HCT116 (cell line): Measurements from ENCODE around the gene EPHX1. TPM values are rescaled to one million over a fixed set of nuclear protein-coding genes. Genes with fewer than 3 reads are reported as not detected.
"Not testable (repeated sequence)": the region's sequence is repeated elsewhere in the genome, so short reads cannot be mapped to it uniquely, and the experiment has no call there.

Source experiments
- ATAC-seq: fragments of 200-7000 bp; cut with Tn5 transposase; 2 replicates; pipeline ENCODE4 v1.9.1; 2020; ENCODE audit warnings: mild to moderate bottlenecking, moderate library complexity
- BruUV-seq: library from RNA; stranded (reverse); fragments of 400-500 nt; replicated peaks from 2 replicates; lab custom pipeline; 2021; lab: Mats Ljungman, UMichigan
- CTCF ChIA-PET: fragments of 300-600 bp; sonication (Branson Sonifier 250); formaldehyde crosslinking; loops from one replicate; lab custom pipeline; 2021; ENCODE audit warnings: antibody characterized with exemption; lab: Charles Lee
- POLR2A ChIA-PET: fragments of 300-600, 350-600 bp; sonication (Branson Sonifier 250); formaldehyde crosslinking; loops from one replicate; lab custom pipeline; 2021; ENCODE audit warnings: antibody characterized with exemption; lab: Charles Lee
- RAD21 ChIA-PET, 2 experiments: fragments of 300-600 bp; sonication (Branson Sonifier 250); formaldehyde crosslinking; loops; one replicate each; lab custom pipeline; 2023; ENCODE audit warnings: low total read pairs in 2 of 2; ENCODE audit not compliant: uncharacterized antibody in 2 of 2, unreplicated experiment in 2 of 2, low non-redundant PET in 1 of 2; lab: Charles Lee
- DNase-seq: peaks from one replicate; pipeline ENCODE4 v3.0.0-alpha.2; 2010; ENCODE audit warnings: low read depth, low spot score
- H2AFZ ChIP-seq: fragments of 200-600 bp; shearing (Covaris generic), sonication (generic); 2 replicates; pipeline ENCODE4 v1.6.1; 2017; ENCODE audit warnings: low read depth, mixed run types, mixed read lengths, antibody characterized with exemption, low read length; ENCODE audit not compliant: poor library complexity, severe bottlenecking
- H3K27ac ChIP-seq: 2 replicates; pipeline ENCODE4 v1.5.1; 2012; ENCODE audit warnings: low read depth, low read length
- H3K27me3 ChIP-seq: fragments of 200-600 bp; sonication (generic); 2 replicates; pipeline ENCODE4 v1.6.1; 2016; ENCODE audit warnings: mixed run types, low read length, mixed read lengths; ENCODE audit not compliant: insufficient read depth
- H3K36me3 ChIP-seq, 2 experiments: fragments of 200-500 bp in 1 of 2; fragments of 200-600 bp in 1 of 2; sonication (Bioruptor generic) in 1 of 2; sonication (generic) in 1 of 2; 2 replicates each; pipeline versions ENCODE4 v1.5.1 to v1.6.1; 2014 to 2016; ENCODE audit warnings: low read length in 2 of 2, inconsistent platforms in 1 of 2, mixed read lengths in 1 of 2, mixed run types in 1 of 2; ENCODE audit not compliant: insufficient read depth in 2 of 2, control insufficient read depth in 1 of 2
- H3K4me1 ChIP-seq, 2 experiments: fragments of 200-600 bp in 1 of 2; sonication (generic) in 1 of 2; 2 replicates each; pipeline versions ENCODE4 v1.5.1 to v1.6.1; 2012 to 2017; ENCODE audit warnings: low read length in 2 of 2, inconsistent platforms in 1 of 2, mild to moderate bottlenecking in 1 of 2, mixed read lengths in 1 of 2, mixed run types in 1 of 2, moderate library complexity in 1 of 2; ENCODE audit not compliant: insufficient read depth in 2 of 2, control insufficient read depth in 1 of 2
- H3K4me2 ChIP-seq: fragments of 200-600 bp; sonication (generic); 2 replicates; pipeline ENCODE4 v1.6.1; 2017; ENCODE audit warnings: mixed run types, low read length, mixed read lengths
- H3K4me3 ChIP-seq, 2 experiments: fragments of 200-600 bp in 1 of 2; sonication (generic) in 1 of 2; replicated peaks in 1 of 2; 2 replicates each; pipeline ENCODE4 v1.5.1; 2011 to 2016; ENCODE audit warnings: low read length in 2 of 2, control low read depth in 1 of 2, low read depth in 1 of 2, mild to moderate bottlenecking in 1 of 2, mixed read lengths in 1 of 2, mixed run types in 1 of 2
- H3K79me2 ChIP-seq: fragments of 200-600 bp; sonication (generic); 2 replicates; pipeline ENCODE4 v1.6.1; 2017; ENCODE audit warnings: mild to moderate bottlenecking, mixed run types, low read length, moderate library complexity, mixed read lengths; ENCODE audit not compliant: insufficient read depth
- H3K9ac ChIP-seq: fragments of 200-600 bp; sonication (generic); 2 replicates; pipeline ENCODE4 v1.6.1; 2016; ENCODE audit warnings: low read length, mixed read lengths
- H3K9me2 ChIP-seq: fragments of 200-600 bp; sonication (generic), shearing (Covaris generic); 2 replicates; pipeline ENCODE4 v1.6.1; 2017; ENCODE audit warnings: mixed run types, mild to moderate bottlenecking, moderate library complexity; ENCODE audit not compliant: insufficient read depth
- H3K9me3 ChIP-seq, 2 experiments: fragments of 200-500 bp in 1 of 2; fragments of 200-600 bp in 1 of 2; sonication (Bioruptor generic) in 1 of 2; sonication (generic) in 1 of 2; 2 replicates each; pipeline ENCODE4 v1.6.1; 2014 to 2017; ENCODE audit warnings: low read length in 2 of 2, mixed read lengths in 2 of 2, inconsistent platforms in 1 of 2, low read depth in 1 of 2, mild to moderate bottlenecking in 1 of 2, mixed run types in 1 of 2, moderate library complexity in 1 of 2; ENCODE audit not compliant: control insufficient read depth in 1 of 2, insufficient read depth in 1 of 2
- H4K20me1 ChIP-seq: fragments of 200-600 bp; sonication (generic), shearing (Covaris generic); 2 replicates; pipeline ENCODE4 v1.6.1; 2017; ENCODE audit warnings: mixed run types, mild to moderate bottlenecking, moderate library complexity; ENCODE audit not compliant: insufficient read depth
- CEBPB ChIP-seq: IDR thresholded peaks from 2 replicates; pipeline ENCODE4 v1.6.1; 2012; ENCODE audit warnings: low read depth
- CTCF ChIP-seq, 3 experiments: fragments of 200-600 bp in 1 of 3; sonication (generic) in 1 of 3; IDR thresholded peaks in 2 of 3; conservative IDR thresholded peaks in 1 of 3; 2 replicates each; pipeline ENCODE4 v1.5.1; 2012 to 2017; ENCODE audit warnings: low read depth in 2 of 3, low read length in 2 of 3, antibody characterized with exemption in 1 of 3, borderline replicate concordance in 1 of 3, control low read depth in 1 of 3, mild to moderate bottlenecking in 1 of 3, mixed read lengths in 1 of 3, mixed run types in 1 of 3, moderate library complexity in 1 of 3; ENCODE audit not compliant: insufficient read depth in 1 of 3
- EZH2 ChIP-seq: fragments of 200-600 bp; sonication (generic); IDR thresholded peaks from 2 replicates; pipeline ENCODE4 v1.6.1; 2017; ENCODE audit warnings: antibody characterized with exemption, mixed run types
- FOSL1 ChIP-seq: IDR thresholded peaks from 2 replicates; pipeline ENCODE4 v1.6.1; 2012; ENCODE audit warnings: low read depth
- POLR2A ChIP-seq: IDR thresholded peaks from 2 replicates; pipeline ENCODE4 v1.7.0; 2011; ENCODE audit warnings: borderline replicate concordance; ENCODE audit not compliant: insufficient read depth, insufficient read length; ENCODE audit errors: extremely low read depth
- REST ChIP-seq: IDR thresholded peaks from 2 replicates; pipeline ENCODE4 v1.6.1; 2012; ENCODE audit warnings: low read depth
- YY1 ChIP-seq: IDR thresholded peaks from 2 replicates; pipeline ENCODE4 v1.6.1; 2011; ENCODE audit warnings: low read length, low read depth, moderate library complexity, mild to moderate bottlenecking; ENCODE audit not compliant: insufficient replicate concordance; ENCODE audit errors: extremely low read depth
- ZNF274 ChIP-seq: fragments of 200-500 bp; sonication (Bioruptor generic); IDR thresholded peaks from 2 replicates; pipeline ENCODE4 v1.6.1; 2014; ENCODE audit warnings: mild to moderate bottlenecking, low read depth, low read length, inconsistent platforms
- intact Hi-C: fragments of 100-400 bp; cut with micrococcal nuclease; formaldehyde crosslinking; loops from 2 replicates; pipeline ENCODE4 v1.10.0; 2022
- total RNA-seq: library from RNA; stranded (reverse); gene quantifications from one replicate; pipeline ENCODE4 v1.2.1, GENCODE V29; 2021; ENCODE audit not compliant: unreplicated experiment

Gene EPHX1
- total RNA-seq, 1 experiment from 2014 or later = 44.6 TPM

- TF ChIP-seq CTCF (IDR thresholded peaks at IDR 0.05 in 2 of 3, conservative IDR thresholded peaks at IDR 0.05 in 1 of 3; ENCODE audit: borderline replicate concordance in 1 of 3, insufficient read depth in 1 of 3, low read depth in 2 of 3, low read length in 2 of 3) (no peak), EZH2 (no peak), POLR2A (no peak), CEBPB (no peak), ZNF274 (no peak), YY1 (no peak), REST (no peak), FOSL1 (no peak)
Measured at GRCh38 chr1:225814381-225814780, 4.5 kb downstream of the EPHX1 start (continued).

- H3K27me3 ChIP-seq, H3K79me2 ChIP-seq, H3K27ac ChIP-seq, ATAC-seq, H3K4me3 ChIP-seq, RAD21 ChIA-PET, H3K9me3 ChIP-seq, H3K36me3 ChIP-seq, H3K9ac ChIP-seq, H4K20me1 ChIP-seq, POLR2A ChIA-PET, intact Hi-C loops, DNase-seq, H2AFZ ChIP-seq, BruUV-seq, H3K9me2 ChIP-seq, H3K4me2 ChIP-seq: not testable (repeated sequence)
- H3K4me1 ChIP-seq = peaks cover 36 to 42% of the 10 kb centered on the region in 2 experiments
- CTCF ChIA-PET = interaction anchor here (2.2 kb wide), 1 partner anchor 341 kb away, joined by 6 read pairs; no protein-coding TSS in a partner anchor
Measured at GRCh38 chr1:225815090-225815489, 5.2 kb downstream of the EPHX1 start.
